Activated CD8-positive, alpha-beta memory T cell treated with anti-CD3 and anti-CD28 coated beads, Interleukin-2, amount 50 U/mL, for 1 hour (primary cell): ENCODE measurements around the gene ARHGEF39.

ENCODE experiments used
- DNase-seq: peaks from one replicate; pipeline ENCODE4 v3.0.0-alpha.2; 2020; ENCODE audit errors: extremely low read depth

The ARHGEF39 gene

GRCh38 chr9:35691334-35691650, 26.3 kb upstream of the ARHGEF39 start:
- DNase-seq: no peak

GRCh38 chr9:35690614-35691333, 25.8 kb upstream of the ARHGEF39 start:
- DNase-seq: no peak

- no peak for DNase-seq
Measured at GRCh38 chr9:35690294-35690613, 25.3 kb upstream of the ARHGEF39 start.

- DNase-seq: no peak
Measured at GRCh38 chr9:35689542-35690293, 24.7 kb upstream of the ARHGEF39 start, which contains the start of gene TPM2. Gene TPM2 (minus strand): TSS chr9:35689925. CDS start chr9:35689817, 108 bp downstream.

- no peak for DNase-seq
Measured at GRCh38 chr9:35688558-35689541, 23.9 kb upstream of the ARHGEF39 start.

- DNase-seq: no peak
Measured at GRCh38 chr9:35687972-35688557, 23.1 kb upstream of the ARHGEF39 start.

GRCh38 chr9:35687306-35687705, 22.3 kb upstream of the ARHGEF39 start:
- DNase-seq: no peak

GRCh38 chr9:35686222-35687203, 21.5 kb upstream of the ARHGEF39 start:
- DNase-seq: no peak

GRCh38 chr9:35685506-35685905, 20.5 kb upstream of the ARHGEF39 start:
- no peak for DNase-seq

- no peak for DNase-seq
Measured at GRCh38 chr9:35684921-35685320, 19.9 kb upstream of the ARHGEF39 start.

GRCh38 chr9:35683323-35683722, 18.3 kb upstream of the ARHGEF39 start:
- no peak for DNase-seq

- DNase-seq: no peak
Measured at GRCh38 chr9:35682520-35683315, 17.7 kb upstream of the ARHGEF39 start.

- no peak for DNase-seq
Measured at GRCh38 chr9:35682051-35682450, 17.1 kb upstream of the ARHGEF39 start.

- no peak for DNase-seq
Measured at GRCh38 chr9:35681341-35682002, 16.5 kb upstream of the ARHGEF39 start.

- no peak for DNase-seq
Measured at GRCh38 chr9:35680331-35681105, 15.5 kb upstream of the ARHGEF39 start.

- DNase-seq: no peak
Measured at GRCh38 chr9:35679766-35680330, 14.9 kb upstream of the ARHGEF39 start.

GRCh38 chr9:35679091-35679490, 14.1 kb upstream of the ARHGEF39 start:
- no peak for DNase-seq

GRCh38 chr9:35675732-35676392, 10.9 kb upstream of the ARHGEF39 start:
- no peak for DNase-seq
